B cell (primary cell): ENCODE measurements around the gene DDAH1. TPM values are rescaled to one million over a fixed set of nuclear protein-coding genes. Genes with fewer than 3 reads are reported as not detected.

ENCODE experiments used
- ATAC-seq: fragments of 200-7000 bp; cut with Tn5 transposase; one replicate; pipeline ENCODE4 v1.10.0; 2021; ENCODE audit warnings: low read depth, mild to moderate bottlenecking, moderate number of reproducible peaks, moderate library complexity
- CTCF ChIA-PET: fragments of 350-600 bp; sonication (Branson Sonifier 250); formaldehyde crosslinking; loops from one replicate; lab custom pipeline; 2021; ENCODE audit warnings: antibody characterized with exemption, inconsistent platforms; lab: Charles Lee
- POLR2A ChIA-PET: fragments of 350-600 bp; sonication (Branson Sonifier 250); formaldehyde crosslinking; loops from one replicate; lab custom pipeline; 2021; ENCODE audit warnings: antibody characterized with exemption; lab: Charles Lee
- DNase-seq: peaks from one replicate; pipeline ENCODE4 v3.0.0; 2013
- H2AFZ ChIP-seq: 2 replicates; pipeline ENCODE4 v1.6.1; 2012; ENCODE audit warnings: mild to moderate bottlenecking, low read depth, low read length; ENCODE audit not compliant: insufficient read depth, poor library complexity, severe bottlenecking
- H3K27ac ChIP-seq, 2 donors: 1 replicate in 1 of 2; 2 replicates in 1 of 2; pipeline ENCODE4 v1.5.1; 2012 to 2013; ENCODE audit warnings: low read length in 2 of 2, mild to moderate bottlenecking in 2 of 2, moderate library complexity in 1 of 2
- H3K27me3 ChIP-seq, 4 experiments: fragments of 200-600 bp in 1 of 4; sonication (generic) in 1 of 4; replicated peaks in 1 of 4; 1 replicate in 2 of 4; 2 replicates in 2 of 4; pipeline versions ENCODE4 v1.6.1 to v1.7.0; 2013 to 2016; ENCODE audit warnings: low read length in 3 of 4, mild to moderate bottlenecking in 2 of 4, mixed read lengths in 1 of 4, moderate library complexity in 1 of 4; ENCODE audit not compliant: insufficient read depth in 4 of 4, control insufficient read depth in 3 of 4; ENCODE audit errors: control extremely low read depth in 1 of 4
- H3K36me3 ChIP-seq, 2 experiments: replicated peaks in 1 of 2; 1 replicate in 1 of 2; 2 replicates in 1 of 2; pipeline versions ENCODE4 v1.6.1 to v1.7.1; 2013; ENCODE audit warnings: low read length in 1 of 2; ENCODE audit not compliant: insufficient read depth in 2 of 2, control insufficient read depth in 1 of 2; ENCODE audit errors: control extremely low read depth in 1 of 2, extremely low read depth in 1 of 2
- H3K4me1 ChIP-seq, 2 donors: fragments of 200-600 bp in 1 of 2; sonication (generic) in 1 of 2; 1 replicate in 1 of 2; 2 replicates in 1 of 2; pipeline versions ENCODE4 v1.5.1 to v1.6.1; 2013 to 2017; ENCODE audit warnings: low read length in 2 of 2; ENCODE audit not compliant: control insufficient read depth in 2 of 2, insufficient read depth in 2 of 2
- H3K4me2 ChIP-seq: replicated peaks from 2 replicates; pipeline ENCODE3; 2012; ENCODE audit warnings: mild to moderate bottlenecking, low read depth, low read length; ENCODE audit not compliant: poor library complexity, severe bottlenecking
- H3K4me3 ChIP-seq, 5 experiments: fragments of 200-600 bp in 1 of 5; sonication (generic) in 1 of 5; 1 replicate in 3 of 5; 2 replicates in 2 of 5; pipeline versions ENCODE4 v1.5.1 to v1.7.0; 2011 to 2016; ENCODE audit warnings: low read length in 4 of 5, mild to moderate bottlenecking in 4 of 5, low read depth in 2 of 5, control low read depth in 1 of 5, moderate library complexity in 1 of 5; ENCODE audit not compliant: insufficient read depth in 1 of 5; ENCODE audit errors: control extremely low read depth in 1 of 5, extremely low read depth in 1 of 5
- H3K79me2 ChIP-seq: fragments of 200-600 bp; sonication (generic); one replicate; pipeline ENCODE4 v1.6.0; 2016; ENCODE audit warnings: low read length; ENCODE audit not compliant: control insufficient read depth, insufficient read depth
- H3K9ac ChIP-seq: fragments of 200-600 bp; sonication (generic); 2 replicates; pipeline ENCODE4 v1.6.1; 2017; ENCODE audit warnings: mild to moderate bottlenecking, low read length, moderate library complexity
- H3K9me3 ChIP-seq, 3 donors: one replicate each; pipeline versions ENCODE4 v1.6.1 to v1.7.1; 2013; ENCODE audit warnings: low read length in 2 of 3; ENCODE audit not compliant: control insufficient read depth in 2 of 3, insufficient read depth in 1 of 3; ENCODE audit errors: control extremely low read depth in 1 of 3
- H4K20me1 ChIP-seq: 2 replicates; pipeline ENCODE4 v1.6.0; 2012; ENCODE audit warnings: mild to moderate bottlenecking, low read length; ENCODE audit not compliant: insufficient read depth, control insufficient read depth, poor library complexity, severe bottlenecking
- H3K27ac Mint-ChIP-seq: one replicate; pipeline ENCODE4 v1.8.0; 2021; ENCODE audit warnings: mixed read lengths
- H3K27me3 Mint-ChIP-seq: one replicate; pipeline ENCODE4 v1.8.0; 2021; ENCODE audit warnings: mixed read lengths
- H3K4me1 Mint-ChIP-seq: one replicate; pipeline ENCODE4 v1.8.0; 2021; ENCODE audit warnings: mixed read lengths
- H3K4me3 Mint-ChIP-seq: one replicate; pipeline ENCODE4 v1.8.0; 2021; ENCODE audit warnings: mixed read lengths
- H3K9me3 Mint-ChIP-seq: one replicate; pipeline ENCODE4 v1.8.0; 2022; ENCODE audit warnings: mixed read lengths; ENCODE audit not compliant: insufficient read depth
- EZH2 ChIP-seq: IDR thresholded peaks from 2 replicates; pipeline ENCODE4 v1.6.1; 2012; ENCODE audit warnings: borderline replicate concordance, low read depth, mild to moderate bottlenecking, moderate library complexity, low read length; ENCODE audit not compliant: insufficient read depth, poor library complexity, severe bottlenecking
- WGBS: methylation state at CpG from one replicate; pipeline ENCODE4 v1.1.5; 2013; ENCODE audit warnings: missing lambda C conversion rate; ENCODE audit not compliant: insufficient coverage; 5-methylcytosine and 5-hydroxymethylcytosine counted together
- intact Hi-C: fragments of 100-400 bp; cut with micrococcal nuclease; formaldehyde crosslinking; loops from one replicate; pipeline ENCODE4 v1.10.0; 2022
- polyA plus RNA-seq: library from polyadenylated mRNA; depleted of rRNA; stranded (reverse); fragments of >200 nt; gene quantifications from 2 replicates; pipeline ENCODE4 v1.2.3, GENCODE V29; 2012
- total RNA-seq, 2 donors: library from RNA; stranded (reverse); fragments of 120-200 nt in 1 of 2; gene quantifications; 1 replicate in 1 of 2; 2 replicates in 1 of 2; pipeline versions ENCODE4 v1.2.3 to v1.2.4, GENCODE V29; 2013 to 2022
- TF ChIP-seq, protein P1 (sequence below): fragments of 200-600 bp; IDR thresholded peaks from one replicate; pipeline ENCODE4 v1.8.0; 2022; ENCODE audit warnings: antibody characterized with exemption, mild to moderate bottlenecking

Gene DDAH1
- total and polyA plus RNA-seq, 2 donors (not counting 1 experiment from before 2014, with no cell fraction given): 0.04 TPM; not detected in 1

DNA sequence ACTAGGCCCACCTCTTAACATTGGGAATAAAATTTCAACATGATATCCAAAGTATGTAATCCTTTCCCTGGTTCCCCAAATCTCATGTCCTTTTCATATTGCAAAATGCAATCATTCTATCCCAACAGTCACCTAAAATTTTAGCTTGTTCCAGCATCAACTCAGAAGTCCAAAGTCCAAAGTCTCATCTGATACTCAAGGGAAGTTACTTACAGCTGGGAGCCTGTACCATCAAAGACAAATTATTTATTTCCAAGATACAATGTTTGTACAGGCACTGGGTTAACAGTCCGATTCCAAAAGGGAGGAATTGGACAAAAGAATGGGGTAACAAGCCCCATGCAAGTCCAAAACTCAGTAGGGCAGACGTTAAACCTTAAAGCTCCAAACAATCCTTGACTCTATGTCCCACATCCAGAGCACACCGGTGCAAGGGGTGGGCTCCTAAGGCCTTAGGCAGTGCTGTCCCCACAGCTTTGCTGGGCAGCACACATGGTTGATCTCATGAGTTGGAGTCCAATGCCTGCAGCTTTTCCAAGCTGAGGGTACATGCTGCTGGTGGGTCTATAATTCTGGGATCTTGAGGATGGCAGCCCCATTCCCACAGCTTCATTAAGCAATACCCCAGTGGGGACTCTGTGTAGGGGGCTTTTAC, 78.8 kb downstream of the DDAH1 start:
- intact Hi-C loops: no loop called here
- Histone ChIP-seq H3K79me2 (no peaks in the 10 kb centered on the region), H3K27ac (no peak overlapping the region), H3K4me1 (no peaks in the 10 kb centered on the region), H3K27me3 (no peaks in the 10 kb centered on the region), H3K9ac (no peak overlapping the region), H2AFZ (no peak overlapping the region), H3K4me2 (no peak overlapping the region), H3K36me3 (no peaks in the 10 kb centered on the region), H3K9me3 (peaks cover 6 to 11% (median 8%) of the 10 kb centered on the region in 3 donors), H4K20me1 (no peaks in the 10 kb centered on the region), H3K4me3 (no peak overlapping the region)
- ChIA-PET POLR2A (no interaction called here), CTCF (no interaction called here)
- no peak for DNase-seq
- 75% methylated on average over 2 of the region's 3 CpGs for WGBS
- Mint-ChIP-seq H3K4me1 (no peaks in the 10 kb centered on the region), H3K9me3 (peaks cover 5% of the 10 kb centered on the region), H3K27me3 (no peaks in the 10 kb centered on the region), H3K4me3 (no peak overlapping the region), H3K27ac (no peak overlapping the region)
- ATAC-seq: no peak
- TF ChIP-seq, protein P1, sequence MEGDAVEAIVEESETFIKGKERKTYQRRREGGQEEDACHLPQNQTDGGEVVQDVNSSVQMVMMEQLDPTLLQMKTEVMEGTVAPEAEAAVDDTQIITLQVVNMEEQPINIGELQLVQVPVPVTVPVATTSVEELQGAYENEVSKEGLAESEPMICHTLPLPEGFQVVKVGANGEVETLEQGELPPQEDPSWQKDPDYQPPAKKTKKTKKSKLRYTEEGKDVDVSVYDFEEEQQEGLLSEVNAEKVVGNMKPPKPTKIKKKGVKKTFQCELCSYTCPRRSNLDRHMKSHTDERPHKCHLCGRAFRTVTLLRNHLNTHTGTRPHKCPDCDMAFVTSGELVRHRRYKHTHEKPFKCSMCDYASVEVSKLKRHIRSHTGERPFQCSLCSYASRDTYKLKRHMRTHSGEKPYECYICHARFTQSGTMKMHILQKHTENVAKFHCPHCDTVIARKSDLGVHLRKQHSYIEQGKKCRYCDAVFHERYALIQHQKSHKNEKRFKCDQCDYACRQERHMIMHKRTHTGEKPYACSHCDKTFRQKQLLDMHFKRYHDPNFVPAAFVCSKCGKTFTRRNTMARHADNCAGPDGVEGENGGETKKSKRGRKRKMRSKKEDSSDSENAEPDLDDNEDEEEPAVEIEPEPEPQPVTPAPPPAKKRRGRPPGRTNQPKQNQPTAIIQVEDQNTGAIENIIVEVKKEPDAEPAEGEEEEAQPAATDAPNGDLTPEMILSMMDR: no peak
- TF ChIP-seq EZH2: no peak

DNA sequence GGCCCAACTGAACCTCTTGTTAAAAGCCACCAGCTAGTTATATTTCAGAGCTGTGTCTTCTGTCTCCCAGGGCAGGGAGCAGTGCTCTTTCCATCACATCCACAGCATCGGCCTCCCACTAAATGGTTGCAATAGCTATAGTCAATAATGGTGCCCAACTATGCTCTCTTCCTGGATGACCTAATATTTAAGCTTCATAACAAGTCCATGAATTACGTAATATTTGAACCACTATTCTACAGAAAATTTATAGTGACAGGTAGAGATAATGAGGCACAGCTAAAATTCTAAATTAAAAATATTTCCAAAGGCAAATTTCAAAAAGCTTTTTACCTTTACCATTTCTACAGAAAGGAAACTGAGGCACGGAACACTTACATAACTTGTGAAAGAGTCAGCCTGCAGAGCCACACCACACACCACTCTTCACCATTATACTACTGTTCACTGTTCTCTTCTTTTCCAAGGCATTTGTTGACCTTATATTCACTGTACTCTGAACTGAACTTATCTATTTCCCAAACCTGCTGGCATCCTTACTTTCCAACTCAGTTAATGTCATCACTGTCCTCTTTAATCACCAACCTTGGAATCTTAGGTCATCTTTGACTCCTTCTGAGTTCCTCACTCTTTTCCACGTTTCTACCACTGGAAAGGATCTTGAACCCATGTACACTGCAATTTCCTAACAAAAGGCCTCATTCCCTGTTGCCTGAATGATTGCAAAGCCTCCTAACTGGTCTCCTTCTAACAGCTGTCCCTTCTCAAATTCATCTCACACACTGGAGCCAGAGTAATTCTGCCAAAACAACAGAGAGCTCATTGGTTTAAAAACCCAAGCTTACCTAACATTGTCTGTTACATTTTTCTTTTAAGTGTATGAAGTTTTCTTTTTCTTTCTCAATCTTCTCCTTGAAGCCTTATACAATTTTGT, 85.5 kb downstream of the DDAH1 start:
- ChIA-PET POLR2A (no interaction called here), CTCF (no interaction called here)
- H3K4me1 Mint-ChIP-seq: no peaks in the 10 kb centered on the region
- no peaks in the 10 kb centered on the region for H3K27me3 Mint-ChIP-seq
- no peaks in the 10 kb centered on the region for H4K20me1 ChIP-seq
- H3K9ac ChIP-seq: no peak overlapping the region
- no peaks in the 10 kb centered on the region for H3K27me3 ChIP-seq
- H3K4me1 ChIP-seq: no peaks in the 10 kb centered on the region
- TF ChIP-seq, protein P1: no peak
- no peak for TF ChIP-seq EZH2
- no peak overlapping the region for H3K4me3 ChIP-seq
- intact Hi-C loops: no loop called here
- DNase-seq (no peak), ATAC-seq (no peak)
- no peaks in the 10 kb centered on the region for H3K36me3 ChIP-seq
- peaks cover 5% of the 10 kb centered on the region for H3K9me3 Mint-ChIP-seq
- H3K9me3 ChIP-seq: peaks cover 0 to 3% (median 1%) of the 10 kb centered on the region in 3 donors
- no peak overlapping the region for H3K4me3 Mint-ChIP-seq
- no peak overlapping the region for H2AFZ ChIP-seq
- 71% methylated on average over 2 of the region's 4 CpGs for WGBS
- no peak overlapping the region for H3K27ac ChIP-seq
- no peaks in the 10 kb centered on the region for H3K79me2 ChIP-seq
- H3K4me2 ChIP-seq: no peak overlapping the region
- no peak overlapping the region for H3K27ac Mint-ChIP-seq
